ENCODE data around the gene BBS1. TPM values are rescaled to one million over a fixed set of nuclear protein-coding genes. Genes with fewer than 3 reads are reported as not detected.

Gene BBS1
- total RNA-seq, 3 donors from 2014 or later = 51.5 to 79.5 (median 63.8) TPM

- H3K27me3 ChIP-seq = no peaks in the 10 kb centered on the region
- no peaks in the 10 kb centered on the region for H3K4me1 ChIP-seq
- no peaks in the 10 kb centered on the region for H3K9me3 ChIP-seq
- H3K36me3 ChIP-seq = no peaks in the 10 kb centered on the region
- TF ChIP-seq POLR2AphosphoS5 (IDR thresholded peaks at IDR 0.05) (no peak), CTCF (IDR thresholded peaks at IDR 0.05) (no peak), POLR2A (IDR thresholded peaks at IDR 0.05) (no peak)
- H3K4me3 ChIP-seq = no peak overlapping the region
- intact Hi-C loops (cut with DNase I; ENCODE audit: low total_unique reads) = no loop called here
- no peak for DNase-seq (ENCODE audit: low spot score in 2 of 2)
- no peak overlapping the region for H3K27ac ChIP-seq
Measured at GRCh38 chr11:66473167-66473566, 37.3 kb upstream of the BBS1 start.

DNA sequence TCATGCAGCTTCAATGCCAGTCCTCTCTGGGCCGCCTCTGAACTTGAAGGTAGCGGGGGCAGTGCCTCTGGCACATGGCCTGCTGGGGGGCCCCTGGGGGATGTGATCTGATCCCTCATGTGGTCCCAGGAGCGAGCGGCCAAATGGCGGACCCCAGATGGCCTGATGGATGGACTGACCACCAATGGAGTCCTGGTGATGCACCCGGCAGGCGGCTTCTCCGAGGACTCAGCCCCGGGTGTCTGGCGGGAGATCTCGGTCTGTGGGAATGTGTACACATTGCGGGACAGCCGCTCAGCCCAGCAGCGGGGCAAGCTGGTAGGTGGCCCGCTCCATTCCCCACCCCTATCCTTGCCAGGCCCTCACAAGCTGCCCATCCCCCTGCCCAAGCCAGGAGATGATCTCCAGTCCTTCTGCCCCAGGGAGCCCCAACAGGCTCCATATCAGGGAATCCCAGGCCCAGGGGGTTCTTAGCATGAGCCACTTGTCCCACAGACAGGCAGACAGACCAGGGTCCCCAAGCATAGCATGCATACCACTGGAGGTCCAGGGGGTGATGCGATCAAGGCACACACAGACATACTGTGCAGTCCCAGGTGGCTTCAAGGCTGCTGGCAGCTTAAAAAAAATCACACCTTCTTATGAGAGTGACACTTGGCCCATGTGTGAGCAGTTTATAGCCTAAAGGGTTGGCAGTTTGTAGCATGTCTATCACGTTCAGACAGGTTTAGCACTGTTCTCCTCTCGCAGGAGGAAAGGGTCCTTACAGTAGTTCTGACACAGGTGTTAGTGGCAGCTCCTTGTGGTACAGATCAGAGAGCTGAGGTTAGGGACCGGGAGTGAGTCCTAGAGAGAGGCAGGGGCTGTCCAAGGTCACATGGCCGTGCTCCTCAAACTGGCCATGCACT lies 36.6 kb upstream of the BBS1 start:
- intact Hi-C loops (cut with DNase I; ENCODE audit: low total_unique reads) = no loop called here
- no peaks in the 10 kb centered on the region for H3K4me1 ChIP-seq
- H3K4me3 ChIP-seq = no peak overlapping the region
- TF ChIP-seq POLR2A (IDR thresholded peaks at IDR 0.05) (no peak), POLR2AphosphoS5 (IDR thresholded peaks at IDR 0.05) (no peak), CTCF (IDR thresholded peaks at IDR 0.05) (no peak)
- no peaks in the 10 kb centered on the region for H3K36me3 ChIP-seq
- H3K27ac ChIP-seq = no peak overlapping the region
- H3K9me3 ChIP-seq = no peaks in the 10 kb centered on the region
- DNase-seq (ENCODE audit: low spot score in 2 of 2) = no peak
- no peaks in the 10 kb centered on the region for H3K27me3 ChIP-seq

DNA sequence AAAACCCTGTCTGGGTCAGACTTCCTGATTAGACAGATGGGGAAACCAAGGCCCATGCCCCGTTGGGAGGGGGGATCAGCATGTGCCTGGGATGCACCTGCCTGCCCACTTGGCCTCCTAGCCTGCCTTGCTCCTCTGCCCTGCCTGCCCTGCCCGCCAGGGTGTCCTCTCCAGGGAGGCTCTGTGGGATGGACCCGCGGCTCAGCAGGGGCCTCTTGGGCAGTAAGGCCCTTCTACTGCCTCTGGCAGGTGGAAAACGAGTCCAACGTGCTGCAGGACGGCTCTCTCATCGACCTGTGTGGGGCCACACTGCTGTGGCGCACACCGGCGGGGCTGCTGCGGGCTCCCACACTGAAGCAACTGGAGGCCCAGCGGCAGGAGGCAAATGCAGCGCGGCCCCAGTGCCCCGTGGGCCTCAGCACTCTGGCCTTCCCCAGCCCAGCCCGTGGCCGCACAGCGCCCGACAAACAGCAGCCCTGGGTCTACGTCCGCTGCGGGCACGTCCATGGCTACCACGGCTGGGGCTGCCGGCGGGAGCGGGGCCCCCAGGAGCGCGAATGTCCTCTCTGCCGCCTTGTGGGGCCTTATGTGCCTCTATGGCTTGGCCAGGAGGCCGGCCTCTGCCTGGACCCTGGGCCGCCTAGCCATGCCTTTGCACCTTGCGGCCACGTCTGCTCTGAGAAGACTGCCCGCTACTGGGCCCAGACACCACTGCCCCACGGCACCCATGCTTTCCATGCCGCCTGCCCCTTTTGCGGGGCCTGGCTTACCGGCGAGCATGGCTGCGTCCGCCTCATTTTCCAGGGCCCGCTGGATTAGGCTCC lies 34.9 kb upstream of the BBS1 start:
- no peak overlapping the region for H3K4me3 ChIP-seq
- H3K27me3 ChIP-seq = no peaks in the 10 kb centered on the region
- no peak for DNase-seq (ENCODE audit: low spot score in 2 of 2)
- no peaks in the 10 kb centered on the region for H3K9me3 ChIP-seq
- no peaks in the 10 kb centered on the region for H3K36me3 ChIP-seq
- H3K4me1 ChIP-seq = no peaks in the 10 kb centered on the region
- intact Hi-C loops (cut with DNase I; ENCODE audit: low total_unique reads) = no loop called here
- no peak overlapping the region for H3K27ac ChIP-seq
- TF ChIP-seq CTCF (IDR thresholded peaks at IDR 0.05) = no peak
- TF ChIP-seq POLR2AphosphoS5 (IDR thresholded peaks at IDR 0.05) = no peak
- no peak for TF ChIP-seq POLR2A (IDR thresholded peaks at IDR 0.05)

GRCh38 chr11:66476173-66476840 lies 34.1 kb upstream of the BBS1 start:
- TF ChIP-seq POLR2A (IDR thresholded peaks at IDR 0.05) (no peak), CTCF (IDR thresholded peaks at IDR 0.05) (no peak), POLR2AphosphoS5 (IDR thresholded peaks at IDR 0.05) (no peak)
- Histone ChIP-seq H3K36me3 (no peaks in the 10 kb centered on the region), H3K9me3 (no peaks in the 10 kb centered on the region), H3K4me3 (no peak overlapping the region), H3K4me1 (no peaks in the 10 kb centered on the region), H3K27me3 (no peaks in the 10 kb centered on the region), H3K27ac (no peak overlapping the region)
- intact Hi-C loops (cut with DNase I; ENCODE audit: low total_unique reads) = no loop called here
- DNase-seq (ENCODE audit: low spot score in 2 of 2) = no peak

All from breast epithelium (tissue), 4 donors.